Measurements from ENCODE around the gene NUP62CL.
A peak's percentile ranks its signal among the peaks of the same experiment; 100 is the strongest.
"Not testable (repeated sequence)": the region's sequence is repeated elsewhere in the genome, so short reads cannot be mapped to it uniquely, and the experiment has no call there.

Gene NUP62CL

GRCh38 chrX:107157618-107158017 lies 48.6 kb downstream of the NUP62CL start:
- not testable (repeated sequence) for H3K27me3 ChIP-seq (ENCODE audit: insufficient read depth, low read length); H3K79me1 ChIP-seq (ENCODE audit: low read length); H3K23ac ChIP-seq (ENCODE audit: low read length); H2AFZ ChIP-seq (ENCODE audit: insufficient read depth, low read length, poor library complexity); H3K79me2 ChIP-seq (ENCODE audit: control insufficient read depth, insufficient read depth, low read length, poor library complexity); H2BK5ac ChIP-seq (ENCODE audit: low read depth, low read length, poor library complexity); H3K4ac ChIP-seq (ENCODE audit: low read depth, low read length); H2AK5ac ChIP-seq (ENCODE audit: low read length); H4K12ac ChIP-seq (ENCODE audit: low read depth, low read length); H3K9ac ChIP-seq (ENCODE audit: low read length); H3K14ac ChIP-seq (ENCODE audit: low read length); H3K9me3 ChIP-seq (ENCODE audit: insufficient read depth, low read depth, low read length); H2BK12ac ChIP-seq (ENCODE audit: low read length); DNase-seq; H4K91ac ChIP-seq (ENCODE audit: low read depth, low read length); H3K36me3 ChIP-seq (ENCODE audit: control insufficient read depth in 1 of 2, insufficient read depth in 2 of 2, low read length in 2 of 2); H2BK120ac ChIP-seq (ENCODE audit: insufficient read depth, low read length, poor library complexity); H3K18ac ChIP-seq (ENCODE audit: low read length); H3K27ac ChIP-seq (ENCODE audit: low read depth, low read length); H3K4me2 ChIP-seq (ENCODE audit: low read length); H3K4me1 ChIP-seq (ENCODE audit: control insufficient read depth in 1 of 2, insufficient read depth in 2 of 2, low read length in 2 of 2); H3K4me3 ChIP-seq (ENCODE audit: low read depth, low read length); H4K8ac ChIP-seq (ENCODE audit: low read depth, low read length)
- no CpG with 5 or more reads among the region's 4 CpGs for WGBS (ENCODE audit: extremely low coverage, insufficient coverage, insufficient read length)

GRCh38 chrX:107155621-107156430 lies 50.4 kb downstream of the NUP62CL start:
- not testable (repeated sequence) for H4K12ac ChIP-seq (ENCODE audit: low read depth, low read length); H2AFZ ChIP-seq (ENCODE audit: insufficient read depth, low read length, poor library complexity); H2BK12ac ChIP-seq (ENCODE audit: low read length); H2AK5ac ChIP-seq (ENCODE audit: low read length); H3K4me1 ChIP-seq (ENCODE audit: control insufficient read depth in 1 of 2, insufficient read depth in 2 of 2, low read length in 2 of 2); H3K14ac ChIP-seq (ENCODE audit: low read length); H3K9me3 ChIP-seq (ENCODE audit: insufficient read depth, low read depth, low read length); H4K8ac ChIP-seq (ENCODE audit: low read depth, low read length); H3K36me3 ChIP-seq (ENCODE audit: control insufficient read depth in 1 of 2, insufficient read depth in 2 of 2, low read length in 2 of 2); H4K91ac ChIP-seq (ENCODE audit: low read depth, low read length); H3K27ac ChIP-seq (ENCODE audit: low read depth, low read length); H2BK120ac ChIP-seq (ENCODE audit: insufficient read depth, low read length, poor library complexity); H3K79me1 ChIP-seq (ENCODE audit: low read length); H3K9ac ChIP-seq (ENCODE audit: low read length); H3K79me2 ChIP-seq (ENCODE audit: control insufficient read depth, insufficient read depth, low read length, poor library complexity); H3K27me3 ChIP-seq (ENCODE audit: insufficient read depth, low read length); H3K23ac ChIP-seq (ENCODE audit: low read length); H3K18ac ChIP-seq (ENCODE audit: low read length); DNase-seq; H3K4ac ChIP-seq (ENCODE audit: low read depth, low read length); H2BK5ac ChIP-seq (ENCODE audit: low read depth, low read length, poor library complexity)
- WGBS (ENCODE audit: extremely low coverage, insufficient coverage, insufficient read length), result no CpG with 5 or more reads among the region's 32 CpGs
- Histone ChIP-seq H3K4me2 (ENCODE audit: low read length) (peak overlapping the region; percentile 40), H3K4me3 (ENCODE audit: low read depth, low read length) (peak overlapping the region; percentile 59)

GRCh38 chrX:107154787-107155620 lies 51.2 kb downstream of the NUP62CL start:
- H4K8ac ChIP-seq (ENCODE audit: low read depth, low read length), result no peak overlapping the region
- no peak overlapping the region for H4K12ac ChIP-seq (ENCODE audit: low read depth, low read length)
- no peak overlapping the region for H3K4me3 ChIP-seq (ENCODE audit: low read depth, low read length)
- H3K18ac ChIP-seq (ENCODE audit: low read length), result no peak overlapping the region
- H4K91ac ChIP-seq (ENCODE audit: low read depth, low read length), result no peak overlapping the region
- H3K4me1 ChIP-seq (ENCODE audit: control insufficient read depth in 1 of 2, insufficient read depth in 2 of 2, low read length in 2 of 2), result peaks cover 0 to 6% of the 10 kb centered on the region in 2 experiments
- peak overlapping the region; percentile 1 for H3K27ac ChIP-seq (ENCODE audit: low read depth, low read length)
- H3K4ac ChIP-seq (ENCODE audit: low read depth, low read length), result no peak overlapping the region
- H2BK12ac ChIP-seq (ENCODE audit: low read length), result no peak overlapping the region
- no peak overlapping the region for H3K14ac ChIP-seq (ENCODE audit: low read length)
- no peak overlapping the region for H2BK5ac ChIP-seq (ENCODE audit: low read depth, low read length, poor library complexity)
- no peak overlapping the region for H2BK120ac ChIP-seq (ENCODE audit: insufficient read depth, low read length, poor library complexity)
- H3K36me3 ChIP-seq (ENCODE audit: control insufficient read depth in 1 of 2, insufficient read depth in 2 of 2, low read length in 2 of 2), result no peaks in the 10 kb centered on the region
- no peaks in the 10 kb centered on the region for H3K79me2 ChIP-seq (ENCODE audit: control insufficient read depth, insufficient read depth, low read length, poor library complexity)
- H3K23ac ChIP-seq (ENCODE audit: low read length), result no peak overlapping the region
- H2AK5ac ChIP-seq (ENCODE audit: low read length), result no peak overlapping the region
- peak overlapping the region; percentile 40 for H3K4me2 ChIP-seq (ENCODE audit: low read length)
- no peaks in the 10 kb centered on the region for H3K9me3 ChIP-seq (ENCODE audit: insufficient read depth, low read depth, low read length)
- no peak overlapping the region for H3K9ac ChIP-seq (ENCODE audit: low read length)
- H2AFZ ChIP-seq (ENCODE audit: insufficient read depth, low read length, poor library complexity), result no peak overlapping the region
- no CpG with 5 or more reads among the region's 6 CpGs for WGBS (ENCODE audit: extremely low coverage, insufficient coverage, insufficient read length)
- no peak for DNase-seq
- H3K79me1 ChIP-seq (ENCODE audit: low read length), result no peaks in the 10 kb centered on the region
- H3K27me3 ChIP-seq (ENCODE audit: insufficient read depth, low read length), result no peaks in the 10 kb centered on the region

- no peaks in the 10 kb centered on the region for H3K36me3 ChIP-seq (ENCODE audit: control insufficient read depth in 1 of 2, insufficient read depth in 2 of 2, low read length in 2 of 2)
- no peak overlapping the region for H2AFZ ChIP-seq (ENCODE audit: insufficient read depth, low read length, poor library complexity)
- H2BK5ac ChIP-seq (ENCODE audit: low read depth, low read length, poor library complexity), result no peak overlapping the region
- peaks cover 0 to 6% of the 10 kb centered on the region in 2 experiments for H3K4me1 ChIP-seq (ENCODE audit: control insufficient read depth in 1 of 2, insufficient read depth in 2 of 2, low read length in 2 of 2)
- H3K9me3 ChIP-seq (ENCODE audit: insufficient read depth, low read depth, low read length), result no peaks in the 10 kb centered on the region
- H3K14ac ChIP-seq (ENCODE audit: low read length), result no peak overlapping the region
- no peaks in the 10 kb centered on the region for H3K27me3 ChIP-seq (ENCODE audit: insufficient read depth, low read length)
- no peak overlapping the region for H2BK120ac ChIP-seq (ENCODE audit: insufficient read depth, low read length, poor library complexity)
- no peak for DNase-seq
- no peak overlapping the region for H2BK12ac ChIP-seq (ENCODE audit: low read length)
- no peak overlapping the region for H4K8ac ChIP-seq (ENCODE audit: low read depth, low read length)
- no peaks in the 10 kb centered on the region for H3K79me1 ChIP-seq (ENCODE audit: low read length)
- no peak overlapping the region for H3K9ac ChIP-seq (ENCODE audit: low read length)
- H3K27ac ChIP-seq (ENCODE audit: low read depth, low read length), result no peak overlapping the region
- no peak overlapping the region for H4K91ac ChIP-seq (ENCODE audit: low read depth, low read length)
- no peak overlapping the region for H3K23ac ChIP-seq (ENCODE audit: low read length)
- H3K4ac ChIP-seq (ENCODE audit: low read depth, low read length), result no peak overlapping the region
- no CpG with 5 or more reads among the region's 5 CpGs for WGBS (ENCODE audit: extremely low coverage, insufficient coverage, insufficient read length)
- H3K79me2 ChIP-seq (ENCODE audit: control insufficient read depth, insufficient read depth, low read length, poor library complexity), result no peaks in the 10 kb centered on the region
- H2AK5ac ChIP-seq (ENCODE audit: low read length), result no peak overlapping the region
- H3K4me2 ChIP-seq (ENCODE audit: low read length), result no peak overlapping the region
- no peak overlapping the region for H3K18ac ChIP-seq (ENCODE audit: low read length)
- H4K12ac ChIP-seq (ENCODE audit: low read depth, low read length), result no peak overlapping the region
- no peak overlapping the region for H3K4me3 ChIP-seq (ENCODE audit: low read depth, low read length)
Observed at GRCh38 chrX:107153005-107153404, 53.2 kb downstream of the NUP62CL start.
